HepG2 (cell line): ENCODE data around the gene TTLL11. TPM values are rescaled to one million over a fixed set of nuclear protein-coding genes. Genes with fewer than 3 reads are reported as not detected.

Source experiments
- ATAC-seq: fragments of 200-7000 bp; cut with Tn5 transposase; 3 replicates; pipeline ENCODE4 v1.9.1; 2020; ENCODE audit warnings: mild to moderate bottlenecking, moderate library complexity
- BruUV-seq: library from RNA; stranded (reverse); fragments of 400-500 nt; replicated peaks from 2 replicates; lab custom pipeline; 2021; lab: Mats Ljungman, UMichigan
- CTCF ChIA-PET: fragments of 300-600 bp; formaldehyde crosslinking; extraction: SDS; loops from one replicate; lab custom pipeline; 2021; ENCODE audit warnings: low total read pairs, inconsistent platforms, low intra/inter-chr PET ratio; lab: Yijun Ruan, JAX
- POLR2A ChIA-PET: fragments of 350-600 bp; sonication (Branson Sonifier 250); formaldehyde crosslinking; loops from one replicate; lab custom pipeline; 2020; ENCODE audit warnings: antibody characterized with exemption, inconsistent platforms; lab: Yijun Ruan, JAX
- DNase-seq: peaks from one replicate; pipeline ENCODE4 v3.0.0-alpha.2; 2015; ENCODE audit warnings: low spot score
- FAIRE-seq: peaks from 3 replicates; lab custom pipeline; 2011; peaks lifted over from hg19 to GRCh38; lab: Jason Lieb, UNC
- H2AFZ ChIP-seq: one replicate; pipeline ENCODE4 v1.6.1; 2011; ENCODE audit warnings: low read length, inconsistent platforms
- H3K27ac ChIP-seq: fragments of 300-600 bp; 3 replicates; pipeline ENCODE4 v1.8.0; 2011; ENCODE audit warnings: mixed run types, mild to moderate bottlenecking, mixed read lengths, low read length, inconsistent platforms; ENCODE audit not compliant: insufficient read depth; ENCODE audit errors: extremely low read length
- H3K27me3 ChIP-seq, 2 experiments: fragments of 200-600 bp in 1 of 2; 2 replicates in 1 of 2; 3 replicates in 1 of 2; pipeline versions ENCODE4 v1.6.0 to v1.8.0; 2011; ENCODE audit warnings: low read length in 2 of 2, mild to moderate bottlenecking in 2 of 2, moderate library complexity in 2 of 2, inconsistent platforms in 1 of 2; ENCODE audit not compliant: insufficient read depth in 2 of 2, control insufficient read depth in 1 of 2
- H3K36me3 ChIP-seq, 2 experiments: fragments of 200-600 bp in 1 of 2; replicated peaks in 1 of 2; 2 replicates in 1 of 2; 3 replicates in 1 of 2; pipeline versions ENCODE4 v1.5.1 to v1.8.0; 2011; ENCODE audit warnings: low read length in 2 of 2, inconsistent platforms in 1 of 2; ENCODE audit not compliant: insufficient read depth in 2 of 2, control insufficient read depth in 1 of 2
- H3K4me1 ChIP-seq: 2 replicates; pipeline ENCODE4 v1.5.1; 2012; ENCODE audit warnings: low read length, inconsistent platforms; ENCODE audit not compliant: insufficient read depth
- H3K4me2 ChIP-seq: 2 replicates; pipeline ENCODE4 v1.6.0; 2011; ENCODE audit warnings: low read depth, low read length, inconsistent platforms
- H3K4me3 ChIP-seq, 3 experiments: fragments of 200-600 bp in 1 of 3; sonication (generic), shearing (Covaris generic) in 1 of 3; replicated peaks in 1 of 3; 2 replicates each; pipeline ENCODE4 v1.5.1; 2011 to 2016; ENCODE audit warnings: low read length in 3 of 3, inconsistent platforms in 2 of 3, low read depth in 2 of 3, mild to moderate bottlenecking in 2 of 3, control low read depth in 1 of 3, mixed read lengths in 1 of 3; ENCODE audit not compliant: insufficient read depth in 1 of 3
- H3K79me2 ChIP-seq: one replicate; pipeline ENCODE4 v1.6.1; 2011; ENCODE audit warnings: low read length, inconsistent platforms; ENCODE audit not compliant: insufficient read depth
- H3K9ac ChIP-seq: 2 replicates; pipeline ENCODE4 v1.6.0; 2011; ENCODE audit warnings: mild to moderate bottlenecking, low read depth, low read length, inconsistent platforms; ENCODE audit not compliant: insufficient read depth
- H3K9me3 ChIP-seq: 2 replicates; pipeline ENCODE4 v1.5.1; 2012; ENCODE audit warnings: mild to moderate bottlenecking, low read length
- H4K20me1 ChIP-seq: 2 replicates; pipeline ENCODE4 v1.6.0; 2011; ENCODE audit warnings: inconsistent platforms, mild to moderate bottlenecking, low read length, moderate library complexity; ENCODE audit not compliant: insufficient read depth
- AFF4 ChIP-seq: sonication (generic); formaldehyde crosslinking; IDR thresholded peaks from 2 replicates; pipeline ENCODE4 v1.4.0; 2020; ENCODE audit warnings: missing genetic modification reagents
- EEA1 ChIP-seq: sonication (generic); formaldehyde crosslinking; IDR thresholded peaks from 2 replicates; pipeline ENCODE4 v1.5.1; 2020; ENCODE audit warnings: mild to moderate bottlenecking, missing genetic modification reagents, borderline replicate concordance
- PATZ1 ChIP-seq: sonication (generic); formaldehyde crosslinking; IDR thresholded peaks from 2 replicates; pipeline ENCODE4 v1.4.0; 2020; ENCODE audit warnings: missing genetic modification reagents
- PLSCR1 ChIP-seq: sonication (generic); formaldehyde crosslinking; IDR thresholded peaks from 2 replicates; pipeline ENCODE4 v1.5.0; 2020; ENCODE audit warnings: missing genetic modification reagents, mild to moderate bottlenecking, borderline replicate concordance
- POGK ChIP-seq: sonication (generic); formaldehyde crosslinking; conservative IDR thresholded peaks from 2 replicates; pipeline ENCODE4 v1.8.0; 2022; ENCODE audit warnings: mild to moderate bottlenecking, moderate library complexity, missing genetic modification reagents
- PRPF4 ChIP-seq: fragments of 200-400 bp; formaldehyde crosslinking; IDR thresholded peaks from 2 replicates; pipeline ENCODE4 v1.6.1; 2016; ENCODE audit warnings: low read length, low read depth; ENCODE audit not compliant: poor library complexity, severe bottlenecking
- SRSF1 ChIP-seq: fragments of 200-400 bp; formaldehyde crosslinking; optimal IDR thresholded peaks from 2 replicates; pipeline ENCODE3; 2017; ENCODE audit warnings: mild to moderate bottlenecking, low read depth, low read length, moderate library complexity
- SRSF4 ChIP-seq: fragments of 200-400 bp; formaldehyde crosslinking; IDR thresholded peaks from one replicate; pipeline ENCODE4 v1.6.1; 2018; ENCODE audit warnings: mild to moderate bottlenecking, low read depth, low read length, moderate library complexity; ENCODE audit not compliant: poor library complexity, severe bottlenecking
- TCF12 ChIP-seq, 2 experiments: fragments of 450-650 bp in 1 of 2; sonication (generic) in 1 of 2; formaldehyde crosslinking in 1 of 2; IDR thresholded peaks; 2 replicates each; pipeline versions ENCODE4 v1.6.1 to v1.8.0; 2017 to 2022; ENCODE audit warnings: antibody characterized with exemption in 1 of 2, mild to moderate bottlenecking in 1 of 2, missing genetic modification reagents in 1 of 2, moderate library complexity in 1 of 2
- ZEB1 ChIP-seq: IDR thresholded peaks from 2 replicates; pipeline ENCODE4 v1.6.1; 2012; ENCODE audit warnings: mild to moderate bottlenecking, low read depth, inconsistent platforms; ENCODE audit not compliant: insufficient replicate concordance
- ZNF326 ChIP-seq: sonication (generic); formaldehyde crosslinking; IDR thresholded peaks from 2 replicates; pipeline ENCODE4 v1.4.0; 2020; ENCODE audit warnings: missing genetic modification reagents, borderline replicate concordance
- ZNF766 ChIP-seq: sonication (generic); formaldehyde crosslinking; IDR thresholded peaks from 2 replicates; pipeline ENCODE4 v1.5.0; 2020; ENCODE audit warnings: missing genetic modification reagents, borderline replicate concordance
- WGBS: methylation state at CpG from one replicate; pipeline ENCODE4 v1.1.6; 2017; ENCODE audit warnings: low lambda C conversion rate; 5-methylcytosine and 5-hydroxymethylcytosine counted together
- in situ Hi-C: cut with HindIII; loops from 2 replicates; pipeline ENCODE4 v1.10.0; 2017; ENCODE audit warnings: low pct_unique_long_range_greater_than_20kb; ENCODE audit not compliant: extremely low pct_ligation_motif_present
- intact Hi-C: fragments of 100-400 bp; cut with micrococcal nuclease; formaldehyde crosslinking; loops from one replicate; pipeline ENCODE4 v1.10.0; 2022; ENCODE audit not compliant: unreplicated experiment
- polyA plus RNA-seq, 8 experiments: library from polyadenylated mRNA; depleted of rRNA in 3 of 8; stranded (reverse) in 7 of 8; unstranded in 1 of 8; fragments of >200 nt; fragmentation: Illumina TruSeq in 4 of 8; extraction: Trizol in 4 of 8; gene quantifications; 2 replicates each; pipeline versions ENCODE4 v1.2.1 to v1.2.3, GENCODE V29; 2011 to 2016; ENCODE audit warnings: low read depth in 4 of 8, missing spikeins in 1 of 8, mixed read lengths in 1 of 8; ENCODE audit not compliant: insufficient read depth in 1 of 8
- total RNA-seq, 5 experiments: library from RNA; depleted of rRNA; stranded (reverse); fragments of >200 nt; fragmentation: Illumina TruSeq; extraction: Trizol; gene quantifications; 2 replicates each; pipeline ENCODE4 v1.2.3, GENCODE V29; 2016; ENCODE audit warnings: low read depth in 1 of 5

TTLL11 gene
- total and polyA plus RNA-seq, 2 of the 13 experiments (the other 11 are each of a cell fraction or from before 2014, with no cell fraction given), result 4.5 to 5.2 TPM

- no peak for TF ChIP-seq PATZ1 (CRISPR knock-in tag)
- no peak for TF ChIP-seq POGK (CRISPR knock-in tag)
- TF ChIP-seq ZEB1, result no peak
- TF ChIP-seq ZNF326, result no peak
- TF ChIP-seq EEA1, result no peak
Measured at GRCh38 chr9:121890746-121891145, 202.4 kb downstream of the TTLL11 start (continued).

- Histone ChIP-seq H3K27me3 (peaks cover 1 to 26% of the 10 kb centered on the region in 2 experiments; a peak in 2 of 5 replicates), H3K27ac (no peak overlapping the region), H3K9ac (no peak overlapping the region), H4K20me1 (no peaks in the 10 kb centered on the region), H3K36me3 (no peaks in the 10 kb centered on the region), H3K79me2 (no peaks in the 10 kb centered on the region), H2AFZ (no peak overlapping the region), H3K4me2 (no peak overlapping the region), H3K4me3 (no peak overlapping the region), H3K9me3 (no peaks in the 10 kb centered on the region), H3K4me1 (no peaks in the 10 kb centered on the region)
- in situ Hi-C loops (no loop called here), intact Hi-C loops (no loop called here)
- 79% methylated on average over 2 of the region's 2 CpGs for WGBS
- POLR2A ChIA-PET, result no interaction called here
- FAIRE-seq (no peak), ATAC-seq (no peak), DNase-seq (no peak)
- TF ChIP-seq PLSCR1 (CRISPR knock-in tag) (no peak), SRSF4 (no peak), SRSF1 (no peak), AFF4 (CRISPR knock-in tag) (no peak), TCF12 (IDR thresholded peaks at IDR 0.05) (no peak), TCF12 (CRISPR knock-in tag; IDR thresholded peaks at IDR 0.05) (no peak), ZNF766 (CRISPR knock-in tag) (no peak), PRPF4 (no peak)
- CTCF ChIA-PET, result no interaction called here
- no TSS peak for BruUV-seq
Measured at GRCh38 chr9:121889990-121890563, 203.0 kb downstream of the TTLL11 start.
